NOMO-1 treated with dmso at 0.1 percent for 144 hours (cell line): ENCODE measurements around the gene C1orf159.

Source experiments
- DNase-seq: peaks from one replicate; lab custom pipeline; 2025; ENCODE audit not compliant: unreplicated experiment; lab: John Stamatoyannopoulos, UW

Gene C1orf159

GRCh38 chr1:1092894-1093609 lies 22.8 kb downstream of the C1orf159 start:
- DNase-seq, result no peak

GRCh38 chr1:1092149-1092855 lies 23.6 kb downstream of the C1orf159 start:
- DNase-seq, result no peak

GRCh38 chr1:1091344-1092148 lies 24.3 kb downstream of the C1orf159 start:
- no peak for DNase-seq

- no peak for DNase-seq
These were observed 25.2 kb downstream of the C1orf159 start for GRCh38 chr1:1090424-1091343.

GRCh38 chr1:1089731-1090423 lies 26.0 kb downstream of the C1orf159 start:
- no peak for DNase-seq

GRCh38 chr1:1088801-1089680 lies 26.8 kb downstream of the C1orf159 start:
- DNase-seq, result no peak

- no peak for DNase-seq
These were observed 27.7 kb downstream of the C1orf159 start for GRCh38 chr1:1088029-1088800.

- no peak for DNase-seq
These were observed 28.4 kb downstream of the C1orf159 start for GRCh38 chr1:1087351-1088028.

GRCh38 chr1:1086911-1087341 lies 29.0 kb downstream of the C1orf159 start:
- no peak for DNase-seq

GRCh38 chr1:1085911-1086841 lies 29.7 kb downstream of the C1orf159 start:
- DNase-seq, result no peak

GRCh38 chr1:1085171-1085841 lies 30.6 kb downstream of the C1orf159 start:
- DNase-seq, result no peak

- no peak for DNase-seq
These were observed 31.3 kb downstream of the C1orf159 start for GRCh38 chr1:1084372-1085170.

- no peak for DNase-seq
These were observed 32.2 kb downstream of the C1orf159 start for GRCh38 chr1:1083416-1084371.

- DNase-seq, result no peak
These were observed 33.0 kb downstream of the C1orf159 start for GRCh38 chr1:1082776-1083415.
